Natural killer cell (primary cell): ENCODE data around the gene PSME4. TPM values are rescaled to one million over a fixed set of nuclear protein-coding genes. Genes with fewer than 3 reads are reported as not detected.

ENCODE experiments used
- ATAC-seq, 3 donors: fragments of 150-1000 bp in 2 of 3; fragments of 200-7000 bp in 1 of 3; cut with Tn5 transposase; 1 replicate in 1 of 3; 2 replicates in 2 of 3; pipeline ENCODE4 v1.10.0; 2021; ENCODE audit warnings: mild to moderate bottlenecking in 2 of 3, moderate library complexity in 2 of 3
- DNase-seq, 2 donors: peaks; one replicate each; pipeline versions ENCODE4 v3.0.0 to v3.0.0-alpha.2; 2013 to 2021; ENCODE audit warnings: mixed read lengths in 1 of 2
- H3K27ac ChIP-seq: one replicate; pipeline ENCODE4 v1.5.1; 2013; ENCODE audit warnings: mild to moderate bottlenecking, low read length
- H3K27me3 ChIP-seq: one replicate; pipeline ENCODE4 v1.6.1; 2013; ENCODE audit warnings: low read length; ENCODE audit not compliant: control insufficient read depth, insufficient read depth
- H3K36me3 ChIP-seq: one replicate; pipeline ENCODE4 v1.6.1; 2013; ENCODE audit warnings: low read length; ENCODE audit not compliant: control insufficient read depth, insufficient read depth
- H3K4me1 ChIP-seq: one replicate; pipeline ENCODE4 v1.6.1; 2013; ENCODE audit warnings: low read length; ENCODE audit not compliant: control insufficient read depth, insufficient read depth
- H3K4me3 ChIP-seq: one replicate; pipeline ENCODE4 v1.5.1; 2013; ENCODE audit warnings: low read length
- H3K9me3 ChIP-seq: one replicate; pipeline ENCODE4 v1.6.1; 2013; ENCODE audit warnings: low read length; ENCODE audit not compliant: control insufficient read depth, insufficient read depth
- H3K27ac Mint-ChIP-seq, 2 donors: one replicate each; pipeline ENCODE4 v1.8.0; 2022; ENCODE audit warnings: mild to moderate bottlenecking in 2 of 2, mixed read lengths in 2 of 2, moderate library complexity in 1 of 2
- H3K27me3 Mint-ChIP-seq, 2 donors: one replicate each; pipeline ENCODE4 v1.8.0; 2022; ENCODE audit warnings: low read depth in 2 of 2, mixed read lengths in 2 of 2
- H3K36me3 Mint-ChIP-seq: one replicate; pipeline ENCODE4 v1.8.0; 2022; ENCODE audit warnings: mixed read lengths
- H3K4me1 Mint-ChIP-seq, 2 donors: one replicate each; pipeline ENCODE4 v1.8.0; 2022; ENCODE audit warnings: mixed read lengths in 2 of 2
- H3K4me3 Mint-ChIP-seq: one replicate; pipeline ENCODE4 v1.8.0; 2022; ENCODE audit warnings: mild to moderate bottlenecking, moderate library complexity, mixed read lengths
- H3K9me3 Mint-ChIP-seq, 2 donors: one replicate each; pipeline ENCODE4 v1.8.0; 2022; ENCODE audit warnings: mixed read lengths in 2 of 2
- WGBS: methylation state at CpG from one replicate; pipeline ENCODE4 v1.1.7; 2013; ENCODE audit warnings: missing lambda C conversion rate; ENCODE audit not compliant: insufficient coverage; 5-methylcytosine and 5-hydroxymethylcytosine counted together
- intact Hi-C: fragments of 100-400 bp; cut with micrococcal nuclease; formaldehyde crosslinking; loops from one replicate; pipeline ENCODE4 v1.14.2; 2022
- total RNA-seq, 4 donors: library from RNA; stranded (reverse); fragments of 120-200 nt in 1 of 4; gene quantifications; one replicate each; pipeline versions ENCODE4 v1.2.3 to v1.2.4, GENCODE V29; 2013 to 2022
- TF ChIP-seq, protein P1 (sequence below): fragments of 200-600 bp; IDR thresholded peaks from one replicate; pipeline ENCODE4 v1.8.0; 2022; ENCODE audit warnings: antibody characterized with exemption

The PSME4 gene
- total RNA-seq, 3 donors from 2014 or later (not counting 1 experiment from before 2014, with no cell fraction given): 140 to 149 (median 141) TPM

DNA sequence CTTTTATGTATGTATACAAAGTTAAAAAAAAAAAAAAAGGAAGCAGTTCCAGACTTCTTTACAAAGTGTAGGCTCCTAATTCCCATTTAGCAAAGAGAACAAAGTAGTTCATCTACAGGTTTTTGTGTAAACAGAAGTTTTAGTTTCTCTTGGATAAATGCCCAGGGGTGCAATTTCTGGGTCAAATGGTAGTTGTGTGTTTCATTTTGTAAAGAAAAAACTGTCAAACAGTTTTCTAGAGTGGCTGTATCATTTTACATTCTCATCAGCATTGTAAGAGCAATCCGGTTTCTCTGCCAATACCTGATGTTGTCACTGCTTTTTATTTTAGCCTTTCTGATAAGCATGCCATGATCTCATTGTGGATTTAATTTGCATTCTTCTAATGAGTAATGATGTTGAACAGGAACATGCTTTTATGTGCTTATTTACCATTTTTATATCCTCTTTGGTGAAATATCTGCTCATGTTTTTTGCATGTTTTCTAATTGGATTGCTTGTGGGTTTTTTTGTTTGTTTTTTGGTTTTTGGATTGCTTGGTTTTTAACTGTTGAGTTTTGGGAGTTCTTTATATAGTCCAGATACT lies 16.6 kb upstream of the PSME4 start:
- H3K9me3 Mint-ChIP-seq: no peaks in the 10 kb centered on the region
- Histone ChIP-seq H3K27ac (no peak overlapping the region), H3K36me3 (no peaks in the 10 kb centered on the region), H3K4me1 (peaks cover 3% of the 10 kb centered on the region), H3K27me3 (no peaks in the 10 kb centered on the region), H3K9me3 (no peaks in the 10 kb centered on the region), H3K4me3 (no peak overlapping the region)
- 57% methylated on average over 1 of the region's 1 CpG for WGBS
- DNase-seq (no peak), ATAC-seq (no peak)
- intact Hi-C loops: no loop called here
- no peaks in the 10 kb centered on the region for H3K27me3 Mint-ChIP-seq
- TF ChIP-seq, protein P1, sequence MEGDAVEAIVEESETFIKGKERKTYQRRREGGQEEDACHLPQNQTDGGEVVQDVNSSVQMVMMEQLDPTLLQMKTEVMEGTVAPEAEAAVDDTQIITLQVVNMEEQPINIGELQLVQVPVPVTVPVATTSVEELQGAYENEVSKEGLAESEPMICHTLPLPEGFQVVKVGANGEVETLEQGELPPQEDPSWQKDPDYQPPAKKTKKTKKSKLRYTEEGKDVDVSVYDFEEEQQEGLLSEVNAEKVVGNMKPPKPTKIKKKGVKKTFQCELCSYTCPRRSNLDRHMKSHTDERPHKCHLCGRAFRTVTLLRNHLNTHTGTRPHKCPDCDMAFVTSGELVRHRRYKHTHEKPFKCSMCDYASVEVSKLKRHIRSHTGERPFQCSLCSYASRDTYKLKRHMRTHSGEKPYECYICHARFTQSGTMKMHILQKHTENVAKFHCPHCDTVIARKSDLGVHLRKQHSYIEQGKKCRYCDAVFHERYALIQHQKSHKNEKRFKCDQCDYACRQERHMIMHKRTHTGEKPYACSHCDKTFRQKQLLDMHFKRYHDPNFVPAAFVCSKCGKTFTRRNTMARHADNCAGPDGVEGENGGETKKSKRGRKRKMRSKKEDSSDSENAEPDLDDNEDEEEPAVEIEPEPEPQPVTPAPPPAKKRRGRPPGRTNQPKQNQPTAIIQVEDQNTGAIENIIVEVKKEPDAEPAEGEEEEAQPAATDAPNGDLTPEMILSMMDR: no peak
- H3K4me1 Mint-ChIP-seq: peaks cover 13 to 28% of the 10 kb centered on the region in 2 donors
- H3K27ac Mint-ChIP-seq: peak overlapping the region; percentile 56 to 82
- H3K36me3 Mint-ChIP-seq: no peaks in the 10 kb centered on the region
- H3K4me3 Mint-ChIP-seq: no peak overlapping the region

DNA sequence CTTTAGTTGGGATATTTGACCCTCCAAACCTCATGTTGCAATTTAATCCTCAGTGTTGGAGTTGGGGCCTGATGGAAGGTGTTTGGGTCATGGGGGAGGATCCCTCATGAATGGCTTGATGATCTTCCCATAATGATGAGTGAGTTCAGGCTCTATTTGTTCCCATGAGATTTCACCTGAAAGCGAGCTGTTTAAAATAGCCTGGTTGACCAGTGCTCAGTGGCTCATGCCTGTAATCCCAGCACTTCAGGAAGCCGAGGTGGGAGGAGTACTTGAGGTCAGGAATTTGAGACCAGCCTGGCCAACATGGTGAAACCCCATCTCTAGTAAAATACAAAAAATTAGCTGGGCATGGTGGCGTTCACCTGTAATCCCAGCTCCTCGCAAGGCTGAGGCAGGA lies 14.9 kb upstream of the PSME4 start:
- Mint-ChIP-seq H3K36me3 (no peaks in the 10 kb centered on the region), H3K27ac (peak overlapping the region in 1 of 2 donors; percentile 36), H3K4me3 (no peak overlapping the region), H3K4me1 (peaks cover 7 to 26% of the 10 kb centered on the region in 2 donors), H3K27me3 (no peaks in the 10 kb centered on the region), H3K9me3 (no peaks in the 10 kb centered on the region)
- no peaks in the 10 kb centered on the region for H3K27me3 ChIP-seq
- DNase-seq (no peak), ATAC-seq (no peak)
- WGBS: 100% methylated on average over 4 of the region's 4 CpGs
- H3K9me3 ChIP-seq: no peaks in the 10 kb centered on the region
- TF ChIP-seq, protein P1: no peak
- H3K4me1 ChIP-seq: no peaks in the 10 kb centered on the region
- intact Hi-C loops: no loop called here
- no peak overlapping the region for H3K4me3 ChIP-seq
- H3K27ac ChIP-seq: no peak overlapping the region
- peaks cover 3% of the 10 kb centered on the region for H3K36me3 ChIP-seq

DNA sequence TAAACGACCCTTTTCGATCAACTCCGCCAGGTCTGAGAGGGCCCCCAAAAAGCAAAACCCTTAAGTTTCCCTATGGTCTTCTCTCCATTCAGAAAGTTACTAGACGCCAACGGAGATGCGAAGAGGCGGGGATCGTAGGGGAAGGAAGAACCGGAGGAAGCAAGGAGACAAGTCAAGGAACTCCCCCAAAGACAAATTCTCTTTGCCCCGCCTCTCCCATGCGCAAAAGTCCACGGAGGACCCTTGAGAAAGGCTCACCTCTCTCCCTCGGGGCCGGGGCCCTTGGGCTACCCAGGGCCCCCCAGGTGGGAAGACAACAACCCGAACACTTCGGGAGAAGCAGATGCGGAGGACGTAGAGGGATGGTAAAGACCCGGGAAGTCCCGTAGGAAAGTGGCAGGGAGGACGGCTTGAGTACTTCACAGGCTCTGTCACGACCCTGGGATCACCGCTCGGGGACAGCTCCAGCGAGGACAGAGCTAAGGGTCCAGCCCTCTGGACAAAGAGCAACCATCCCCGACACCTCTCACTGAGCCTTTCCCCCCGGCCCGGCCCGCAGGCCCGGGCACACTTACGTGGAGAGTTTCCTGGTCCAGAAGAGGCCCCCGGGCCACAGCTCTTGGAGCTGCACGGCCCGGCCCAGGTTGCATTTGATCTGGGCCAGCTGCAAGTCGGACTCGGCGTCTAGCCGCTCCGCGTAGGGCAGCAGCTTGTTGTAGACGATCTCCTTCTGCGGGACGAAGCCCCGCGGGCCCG lies 647 bp downstream of the PSME4 start:
- peaks cover 27% of the 10 kb centered on the region for H3K4me1 ChIP-seq
- TF ChIP-seq, protein P1: no peak
- H3K36me3 ChIP-seq: peaks cover 9% of the 10 kb centered on the region
- Mint-ChIP-seq H3K9me3 (no peaks in the 10 kb centered on the region), H3K27me3 (no peaks in the 10 kb centered on the region), H3K36me3 (peaks cover 7% of the 10 kb centered on the region), H3K4me3 (peak overlapping the region; percentile 93), H3K4me1 (peaks cover 53 to 56% of the 10 kb centered on the region in 2 donors), H3K27ac (peak overlapping the region; percentile 94)
- no peaks in the 10 kb centered on the region for H3K9me3 ChIP-seq
- WGBS: under 1% methylated on average over 43 of the region's 46 CpGs
- no peaks in the 10 kb centered on the region for H3K27me3 ChIP-seq
- ATAC-seq (peak; percentile 23 to 50 (median 35)), DNase-seq (peak; percentile 37 to 53)
- H3K27ac ChIP-seq: peak overlapping the region; percentile 78
- H3K4me3 ChIP-seq: peak overlapping the region; percentile 92
- intact Hi-C loops: loop anchor here (1.0 kb wide), 2 partner anchors 24 to 71 kb away; no protein-coding TSS in a partner anchor
